Epithelial cell of esophagus (primary cell): ENCODE measurements around the gene KNDC1.

Source experiments
- DNase-seq: peaks from one replicate; pipeline ENCODE4 v3.0.0; 2010; ENCODE audit warnings: low read depth
- H3K4me3 ChIP-seq: 2 replicates; pipeline ENCODE4 v1.5.1; 2011; ENCODE audit warnings: mild to moderate bottlenecking, low read length, control low read depth
- CTCF ChIP-seq: IDR thresholded peaks from 2 replicates; pipeline ENCODE4 v1.5.1; 2011; ENCODE audit warnings: low read depth, mild to moderate bottlenecking, low read length, control low read depth, inconsistent platforms; ENCODE audit not compliant: insufficient read depth; ENCODE audit errors: missing control alignments

The KNDC1 gene

GRCh38 chr10:133114726-133115452, 45.1 kb upstream of the KNDC1 start:
- no peak for DNase-seq
- no peak for TF ChIP-seq CTCF

GRCh38 chr10:133115453-133115842, 44.6 kb upstream of the KNDC1 start:
- no peak for DNase-seq

More at GRCh38 chr10:133114726-133115452, 45.1 kb upstream of the KNDC1 start:
- no peak overlapping the region for H3K4me3 ChIP-seq

GRCh38 chr10:133115976-133116375, 44.0 kb upstream of the KNDC1 start:
- no peak for TF ChIP-seq CTCF
- H3K4me3 ChIP-seq: no peak overlapping the region
- DNase-seq: no peak

More at GRCh38 chr10:133115453-133115842, 44.6 kb upstream of the KNDC1 start:
- H3K4me3 ChIP-seq: no peak overlapping the region
- TF ChIP-seq CTCF: no peak

- H3K4me3 ChIP-seq: no peak overlapping the region
- DNase-seq: no peak
- no peak for TF ChIP-seq CTCF
These were observed 43.6 kb upstream of the KNDC1 start for GRCh38 chr10:133116455-133116854.

- no peak for TF ChIP-seq CTCF
- no peak overlapping the region for H3K4me3 ChIP-seq
- DNase-seq: no peak
These were observed 42.9 kb upstream of the KNDC1 start for GRCh38 chr10:133117036-133117687.

GRCh38 chr10:133117688-133118071, 42.3 kb upstream of the KNDC1 start:
- no peak overlapping the region for H3K4me3 ChIP-seq
- no peak for TF ChIP-seq CTCF
- no peak for DNase-seq

GRCh38 chr10:133121479-133121878, 38.5 kb upstream of the KNDC1 start:
- TF ChIP-seq CTCF: no peak
- no peak for DNase-seq
- H3K4me3 ChIP-seq: no peak overlapping the region
